Keratinocyte (primary cell): ENCODE data around the gene CDIP1. TPM values are rescaled to one million over a fixed set of nuclear protein-coding genes. Genes with fewer than 3 reads are reported as not detected.

Experiments used
- DNase-seq: peaks from one replicate; pipeline ENCODE4 v3.0.0-alpha.2; 2011; ENCODE audit warnings: low read depth, missing footprints, low spot score
- FAIRE-seq: peaks from 2 replicates; lab custom pipeline; 2011; peaks lifted over from hg19 to GRCh38; lab: Jason Lieb, UNC
- H2AFZ ChIP-seq: 2 replicates; pipeline ENCODE4 v1.6.0; 2012; ENCODE audit warnings: low read length, control low read depth, inconsistent platforms; ENCODE audit not compliant: control insufficient read depth
- H3K27ac ChIP-seq: 2 replicates; pipeline ENCODE4 v1.5.1; 2011; ENCODE audit warnings: low read length; ENCODE audit not compliant: control insufficient read depth, insufficient read depth
- H3K27me3 ChIP-seq: 3 replicates; pipeline ENCODE4 v1.6.0; 2011; ENCODE audit warnings: low read length; ENCODE audit not compliant: control insufficient read depth, insufficient read depth; ENCODE audit errors: extremely low read depth
- H3K36me3 ChIP-seq, 2 experiments: 2 replicates in 1 of 2; 3 replicates in 1 of 2; pipeline ENCODE4 v1.5.1; 2011; ENCODE audit warnings: low read length in 2 of 2, mild to moderate bottlenecking in 1 of 2; ENCODE audit not compliant: control insufficient read depth in 2 of 2, insufficient read depth in 2 of 2; ENCODE audit errors: extremely low read depth in 1 of 2
- H3K4me1 ChIP-seq: 3 replicates; pipeline ENCODE4 v1.5.1; 2011; ENCODE audit warnings: low read length; ENCODE audit not compliant: control insufficient read depth, insufficient read depth; ENCODE audit errors: extremely low read depth
- H3K4me2 ChIP-seq: 3 replicates; pipeline ENCODE4 v1.6.0; 2011; ENCODE audit warnings: low read depth, low read length; ENCODE audit not compliant: control insufficient read depth, insufficient read depth; ENCODE audit errors: extremely low read depth
- H3K4me3 ChIP-seq, 3 experiments: fragments of 200-600 bp in 1 of 3; sonication (generic) in 1 of 3; 2 replicates in 2 of 3; 3 replicates in 1 of 3; pipeline ENCODE4 v1.5.1; 2011 to 2016; ENCODE audit warnings: low read length in 3 of 3, mild to moderate bottlenecking in 3 of 3, control low read depth in 2 of 3, inconsistent platforms in 1 of 3, low read depth in 1 of 3, mixed read lengths in 1 of 3, mixed run types in 1 of 3, moderate library complexity in 1 of 3; ENCODE audit not compliant: control insufficient read depth in 2 of 3, insufficient read depth in 2 of 3; ENCODE audit errors: extremely low read depth in 1 of 3
- H3K79me2 ChIP-seq: 2 replicates; pipeline ENCODE4 v1.6.0; 2012; ENCODE audit warnings: low read length; ENCODE audit not compliant: control insufficient read depth, insufficient read depth
- H3K9ac ChIP-seq: 3 replicates; pipeline ENCODE4 v1.6.0; 2011; ENCODE audit warnings: low read length; ENCODE audit not compliant: control insufficient read depth, insufficient read depth; ENCODE audit errors: extremely low read depth
- H3K9me1 ChIP-seq: 3 replicates; pipeline ENCODE4 v1.6.0; 2011; ENCODE audit warnings: low read length; ENCODE audit not compliant: control insufficient read depth, insufficient read depth; ENCODE audit errors: extremely low read depth
- H3K9me3 ChIP-seq: 2 replicates; pipeline ENCODE4 v1.5.1; 2012; ENCODE audit warnings: low read depth, low read length; ENCODE audit not compliant: control insufficient read depth
- H4K20me1 ChIP-seq: 3 replicates; pipeline ENCODE4 v1.6.0; 2011; ENCODE audit warnings: low read length; ENCODE audit not compliant: control insufficient read depth, insufficient read depth; ENCODE audit errors: extremely low read depth
- EZH2 ChIP-seq: IDR thresholded peaks from one replicate; pipeline ENCODE4 v1.6.1; 2012; ENCODE audit warnings: inconsistent platforms, mild to moderate bottlenecking, low read length, moderate library complexity
- dilution Hi-C: fragments of 300-500 bp; cut with MboI; formaldehyde crosslinking; loops from one replicate; pipeline ENCODE4 v1.7.0; 2020; ENCODE audit warnings: low sequenced_read_pairs; ENCODE audit not compliant: extremely low pct_ligation_motif_present
- polyA plus RNA-seq, 5 experiments: library from polyadenylated mRNA; depleted of rRNA in 3 of 5; stranded (reverse) in 3 of 5; stranded (forward) in 1 of 5; unstranded in 1 of 5; fragments of >200 nt; gene quantifications; 1 replicate in 1 of 5; 2 replicates in 3 of 5; 3 replicates in 1 of 5; pipeline versions ENCODE4 v1.2.1 to v1.2.3, GENCODE V29; 2011 to 2012; ENCODE audit warnings: missing spikeins in 2 of 5, low read depth in 1 of 5, low replicate concordance in 1 of 5
- TF ChIP-seq, protein P1 (sequence below), 3 experiments: IDR thresholded peaks in 1 of 3; conservative IDR thresholded peaks in 1 of 3; optimal IDR thresholded peaks in 1 of 3; 2 replicates in 2 of 3; 3 replicates in 1 of 3; pipeline versions ENCODE3 to v1.5.1; 2011; ENCODE audit warnings: low read length in 3 of 3, mild to moderate bottlenecking in 3 of 3, moderate library complexity in 2 of 3, control low read depth in 1 of 3, inconsistent platforms in 1 of 3; ENCODE audit not compliant: insufficient read depth in 2 of 3; ENCODE audit errors: extremely low read depth in 1 of 3

The CDIP1 gene
- polyA plus RNA-seq, 1 donor (not counting 4 experiments of a cell fraction or from before 2014, with no cell fraction given), result 19.8 TPM

DNA sequence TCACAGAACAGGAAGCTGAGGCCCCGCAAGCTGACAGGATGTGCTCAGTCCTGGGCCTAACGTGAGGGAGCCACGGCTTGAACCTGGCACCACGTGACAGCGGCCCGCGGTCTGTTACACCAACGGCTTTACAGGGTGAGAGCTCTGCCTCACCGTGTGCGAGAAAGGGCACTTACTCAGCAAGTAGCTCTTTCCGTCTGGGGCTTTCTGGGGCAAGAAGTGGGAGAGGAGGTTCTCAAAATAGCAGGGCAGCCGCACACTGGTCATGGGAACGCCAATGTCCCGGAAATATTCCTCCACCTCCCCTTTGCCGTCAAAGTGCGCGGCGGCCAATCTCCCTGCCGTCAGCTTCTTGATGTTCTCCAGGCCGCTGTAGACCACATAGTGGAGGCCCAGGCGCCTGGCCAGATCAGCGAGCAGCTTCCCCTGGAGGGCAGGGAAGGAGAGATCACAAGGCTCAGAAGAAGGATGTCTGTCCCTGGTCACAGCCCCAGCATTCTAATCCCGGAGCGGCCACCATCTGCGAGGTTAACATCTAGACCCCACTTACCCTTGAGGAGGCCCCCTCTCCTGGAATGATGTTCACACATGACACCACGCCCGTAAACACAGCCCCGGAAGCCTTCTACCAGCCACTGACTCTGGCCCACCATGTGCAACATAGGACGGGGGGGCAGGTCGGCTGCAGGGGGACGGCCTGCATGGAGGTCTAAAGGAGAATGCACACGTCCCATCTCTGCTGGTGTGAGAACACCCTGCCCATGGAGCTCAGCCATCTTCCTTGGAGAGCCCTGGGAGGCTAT lies 72.4 kb downstream of the CDIP1 start:
- FAIRE-seq (no peak), DNase-seq (no peak)
- no peaks in the 10 kb centered on the region for H3K9me1 ChIP-seq
- no peaks in the 10 kb centered on the region for H4K20me1 ChIP-seq
- H3K27me3 ChIP-seq, result no peaks in the 10 kb centered on the region
- no peak overlapping the region for H2AFZ ChIP-seq
- H3K27ac ChIP-seq, result no peak overlapping the region
- H3K79me2 ChIP-seq, result no peaks in the 10 kb centered on the region
- H3K4me1 ChIP-seq, result peaks cover 17% of the 10 kb centered on the region
- no peak overlapping the region for H3K9ac ChIP-seq
- H3K4me2 ChIP-seq, result no peak overlapping the region
- TF ChIP-seq EZH2, result no peak
- H3K4me3 ChIP-seq, result no peak overlapping the region
- dilution Hi-C loops, result no loop called here
- no peaks in the 10 kb centered on the region for H3K9me3 ChIP-seq
- peaks cover 19 to 23% of the 10 kb centered on the region in 2 experiments for H3K36me3 ChIP-seq

DNA sequence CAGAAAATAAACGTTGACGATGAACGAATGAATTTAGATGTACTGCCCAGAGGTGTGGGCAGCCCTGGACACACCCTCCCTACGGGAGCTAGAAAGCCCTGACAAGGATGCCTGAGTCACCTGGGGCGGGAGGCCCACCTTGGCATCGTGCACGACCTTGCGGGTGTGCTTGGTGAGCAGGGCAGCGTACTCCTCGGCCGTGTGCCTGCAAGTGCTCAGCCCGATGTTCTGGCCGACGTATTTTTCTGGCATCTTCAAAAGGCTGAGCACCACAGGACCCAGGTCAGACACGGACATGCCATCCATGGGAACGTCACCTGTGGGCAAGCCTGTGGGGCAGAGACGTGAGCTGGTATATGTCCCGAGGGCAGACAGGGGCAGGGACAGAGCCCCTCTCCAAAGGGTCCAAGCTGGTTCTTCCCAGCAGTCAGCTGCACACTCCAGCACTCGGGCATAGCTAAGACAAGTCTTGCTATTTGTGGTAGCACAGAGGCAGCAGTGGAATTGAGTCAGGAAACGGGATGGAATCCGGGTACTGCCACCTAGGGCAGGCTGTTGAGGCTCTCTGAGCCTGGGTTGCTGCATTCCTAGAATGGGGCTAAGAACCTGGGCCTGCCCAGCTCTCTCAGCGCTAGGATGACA lies 74.9 kb downstream of the CDIP1 start:
- H3K9ac ChIP-seq, result peak overlapping the region; percentile 33
- peaks cover 19 to 24% of the 10 kb centered on the region in 2 experiments for H3K36me3 ChIP-seq
- peak overlapping the region; percentile 68 for H3K4me2 ChIP-seq
- no peaks in the 10 kb centered on the region for H4K20me1 ChIP-seq
- H2AFZ ChIP-seq, result no peak overlapping the region
- peak overlapping the region in 1 of 3 experiments; percentile 19 for H3K4me3 ChIP-seq
- dilution Hi-C loops, result no loop called here
- no peak for FAIRE-seq
- no peaks in the 10 kb centered on the region for H3K27me3 ChIP-seq
- peak overlapping the region; percentile 59 for H3K27ac ChIP-seq
- no peak for DNase-seq
- H3K4me1 ChIP-seq, result peaks cover 17% of the 10 kb centered on the region
- H3K9me3 ChIP-seq, result no peaks in the 10 kb centered on the region
- H3K79me2 ChIP-seq, result no peaks in the 10 kb centered on the region
- TF ChIP-seq, protein P1, sequence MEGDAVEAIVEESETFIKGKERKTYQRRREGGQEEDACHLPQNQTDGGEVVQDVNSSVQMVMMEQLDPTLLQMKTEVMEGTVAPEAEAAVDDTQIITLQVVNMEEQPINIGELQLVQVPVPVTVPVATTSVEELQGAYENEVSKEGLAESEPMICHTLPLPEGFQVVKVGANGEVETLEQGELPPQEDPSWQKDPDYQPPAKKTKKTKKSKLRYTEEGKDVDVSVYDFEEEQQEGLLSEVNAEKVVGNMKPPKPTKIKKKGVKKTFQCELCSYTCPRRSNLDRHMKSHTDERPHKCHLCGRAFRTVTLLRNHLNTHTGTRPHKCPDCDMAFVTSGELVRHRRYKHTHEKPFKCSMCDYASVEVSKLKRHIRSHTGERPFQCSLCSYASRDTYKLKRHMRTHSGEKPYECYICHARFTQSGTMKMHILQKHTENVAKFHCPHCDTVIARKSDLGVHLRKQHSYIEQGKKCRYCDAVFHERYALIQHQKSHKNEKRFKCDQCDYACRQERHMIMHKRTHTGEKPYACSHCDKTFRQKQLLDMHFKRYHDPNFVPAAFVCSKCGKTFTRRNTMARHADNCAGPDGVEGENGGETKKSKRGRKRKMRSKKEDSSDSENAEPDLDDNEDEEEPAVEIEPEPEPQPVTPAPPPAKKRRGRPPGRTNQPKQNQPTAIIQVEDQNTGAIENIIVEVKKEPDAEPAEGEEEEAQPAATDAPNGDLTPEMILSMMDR (optimal IDR thresholded peaks at IDR 0.05 in 1 of 3, IDR thresholded peaks at IDR 0.05 in 1 of 3, conservative IDR thresholded peaks at IDR 0.05 in 1 of 3; ENCODE audit: extremely low read depth in 1 of 3, insufficient read depth in 2 of 3, low read length in 3 of 3), result no peak
- no peak for TF ChIP-seq EZH2
- H3K9me1 ChIP-seq, result no peaks in the 10 kb centered on the region
